GM12878 (cell line): ENCODE data around the gene HDAC3. TPM values are rescaled to one million over a fixed set of nuclear protein-coding genes. Genes with fewer than 3 reads are reported as not detected.

Source experiments
- ATAC-seq: fragments of 200-7000 bp; cut with Tn5 transposase; 3 replicates; pipeline ENCODE4 v1.9.1; 2020; ENCODE audit warnings: mild to moderate bottlenecking, moderate library complexity
- BruUV-seq: library from RNA; stranded (reverse); fragments of 400-500 nt; replicated peaks from 2 replicates; lab custom pipeline; 2021; lab: Mats Ljungman, UMichigan
- CTCF ChIA-PET: fragments of 300-600 bp; sonication (Branson Sonifier 250); formaldehyde crosslinking; extraction: SDS; loops from one replicate; lab custom pipeline; 2021; ENCODE audit warnings: inconsistent platforms; lab: Yijun Ruan, JAX
- POLR2A ChIA-PET: fragments of 350-600 bp; formaldehyde crosslinking; extraction: SDS; loops from one replicate; lab custom pipeline; 2021; ENCODE audit warnings: inconsistent platforms; lab: Charles Lee
- RAD21 ChIA-PET: fragments of 300-600 bp; sonication (Branson Sonifier 250); formaldehyde crosslinking; loops from one replicate; lab custom pipeline; 2023; ENCODE audit warnings: antibody characterized with exemption; ENCODE audit not compliant: unreplicated experiment; lab: Charles Lee
- SMC1A ChIA-PET: fragments of 300-600 bp; sonication (Branson Sonifier 250); formaldehyde crosslinking; loops from one replicate; lab custom pipeline; 2023; ENCODE audit not compliant: unreplicated experiment, uncharacterized antibody; lab: Charles Lee
- DNase-seq: peaks from one replicate; pipeline ENCODE4 v3.0.0-alpha.2; 2011; ENCODE audit warnings: low read depth, low spot score
- FAIRE-seq: peaks from 3 replicates; lab custom pipeline; 2011; peaks lifted over from hg19 to GRCh38; lab: Jason Lieb, UNC
- H2AFZ ChIP-seq: 2 replicates; pipeline ENCODE4 v1.6.0; 2011; ENCODE audit warnings: low read depth, low read length, control low read depth; ENCODE audit not compliant: control insufficient read depth
- H3K27ac ChIP-seq: 2 replicates; pipeline ENCODE4 v1.5.1; 2011; ENCODE audit warnings: control low read depth; ENCODE audit not compliant: control insufficient read depth, insufficient read depth
- H3K27me3 ChIP-seq, 2 experiments: replicated peaks in 1 of 2; 2 replicates each; pipeline versions ENCODE4 v1.6.0 to v1.6.1; 2011; ENCODE audit warnings: low read length in 1 of 2; ENCODE audit not compliant: control insufficient read depth in 2 of 2, insufficient read depth in 2 of 2
- H3K36me3 ChIP-seq, 2 experiments: 2 replicates each; pipeline ENCODE4 v1.5.1; 2011; ENCODE audit warnings: low read length in 1 of 2; ENCODE audit not compliant: control insufficient read depth in 2 of 2, insufficient read depth in 2 of 2
- H3K4me1 ChIP-seq: 2 replicates; pipeline ENCODE4 v1.6.1; 2011; ENCODE audit warnings: mild to moderate bottlenecking, low read length, moderate library complexity, mixed read lengths; ENCODE audit not compliant: control insufficient read depth, insufficient read depth
- H3K4me2 ChIP-seq: 2 replicates; pipeline ENCODE4 v1.6.0; 2011; ENCODE audit warnings: control low read depth; ENCODE audit not compliant: control insufficient read depth, insufficient read depth
- H3K4me3 ChIP-seq: fragments of 200-600 bp; sonication (generic); 2 replicates; pipeline ENCODE4 v1.5.1; 2016
- H3K79me2 ChIP-seq: 2 replicates; pipeline ENCODE4 v1.6.0; 2011; ENCODE audit warnings: low read length; ENCODE audit not compliant: control insufficient read depth, insufficient read depth
- H3K9ac ChIP-seq: 2 replicates; pipeline ENCODE4 v1.8.0; 2011; ENCODE audit warnings: low read length, control low read depth, mixed read lengths; ENCODE audit not compliant: control insufficient read depth, insufficient read depth
- H3K9me3 ChIP-seq: replicated peaks from 3 replicates; pipeline ENCODE4 v1.5.1; 2011; ENCODE audit warnings: mild to moderate bottlenecking, low read length; ENCODE audit not compliant: control insufficient read depth, insufficient read depth
- H4K20me1 ChIP-seq: 2 replicates; pipeline ENCODE4 v1.6.0; 2011; ENCODE audit not compliant: control insufficient read depth, insufficient read depth
- CEBPZ ChIP-seq: fragments of 150-350 bp; IDR thresholded peaks from 2 replicates; pipeline ENCODE4 v1.6.1; 2016; ENCODE audit warnings: low read depth, low read length
- CHD2 ChIP-seq: IDR thresholded peaks from 2 replicates; pipeline ENCODE4 v1.6.1; 2011; ENCODE audit warnings: low read depth, low read length, improper control_type of control experiment, borderline replicate concordance
- IKZF1 ChIP-seq: fragments of 450-650 bp; conservative IDR thresholded peaks from 2 replicates; pipeline ENCODE4 v1.6.1; 2017; ENCODE audit warnings: antibody characterized with exemption, mild to moderate bottlenecking
- IKZF2 ChIP-seq, 2 experiments: fragments of 450-650 bp; IDR thresholded peaks; 2 replicates each; pipeline ENCODE4 v1.6.1; 2017; ENCODE audit warnings: mild to moderate bottlenecking in 2 of 2, moderate library complexity in 2 of 2
- WGBS: methylation state at CpG from one replicate; pipeline ENCODE4 v1.1.6; 2016; ENCODE audit warnings: low lambda C conversion rate; ENCODE audit not compliant: insufficient replicate concordance, insufficient coverage; ENCODE audit errors: missing lambda C conversion rate; 5-methylcytosine and 5-hydroxymethylcytosine counted together
- in situ Hi-C: fragments of 300-500 bp; cut with MboI; formaldehyde crosslinking; loops from 9 replicates; pipeline ENCODE4 v1.14.3; 2018; ENCODE audit warnings: mixed read lengths
- intact Hi-C: fragments of 100-400 bp; cut with micrococcal nuclease; formaldehyde crosslinking; loops from one replicate; pipeline ENCODE4 v1.14.2; 2022; ENCODE audit not compliant: unreplicated experiment
- polyA plus RNA-seq, 11 experiments: library from polyadenylated mRNA; depleted of rRNA in 4 of 11; unstranded in 6 of 11; stranded (reverse) in 5 of 11; fragments of >200 nt; fragmentation: Nextera tagmentation in 4 of 11; fragmentation: Illumina TruSeq in 1 of 11; extraction: Ambion mirVana in 4 of 11; extraction: Trizol in 1 of 11; gene quantifications; 1 replicate in 1 of 11; 2 replicates in 10 of 11; pipeline versions ENCODE4 v1.2.1 to v1.2.3, GENCODE V29; 2011 to 2016; ENCODE audit warnings: inconsistent platforms in 2 of 11, missing spikeins in 2 of 11, low read depth in 1 of 11
- total RNA-seq, 4 experiments: library from RNA; depleted of rRNA in 3 of 4; stranded (reverse); fragments of >200 nt in 3 of 4; fragmentation: Illumina TruSeq in 1 of 4; extraction: Trizol in 1 of 4; gene quantifications; 2 replicates each; pipeline versions ENCODE4 v1.2.1 to v1.2.3, GENCODE V29; 2013 to 2021

Gene HDAC3
- total and polyA plus RNA-seq, 10 of the 15 experiments (the other 5 are each of a cell fraction or from before 2014, with no cell fraction given) = 62.2 to 140 (median 112) TPM

- H3K27me3 ChIP-seq = no peaks in the 10 kb centered on the region
- H3K36me3 ChIP-seq = no peaks in the 10 kb centered on the region
- ChIA-PET POLR2A (interaction anchor here (0.6 to 1.8 kb wide), 6 partner anchors 14 to 272 kb away, joined by 3 to 23 read pairs (median 6); partner anchors contain the start of genes DELE1, HDAC3 and RELL2), SMC1A (interaction anchor here (0.6 to 1.8 kb wide), 7 partner anchors 14 to 1050 kb away, joined by 3 to 12 read pairs (median 3); partner anchors contain the start of genes HDAC3 and RELL2), RAD21 (interaction anchor here (1.0 to 2.1 kb wide), 7 partner anchors 13 to 60 kb away, joined by 3 to 13 read pairs (median 4); partner anchors contain the start of genes DIAPH1, HDAC3 and RELL2), CTCF (interaction anchor here (0.9 to 3.2 kb wide), 11 partner anchors 9 to 318 kb away, joined by 3 to 15 read pairs (median 6); partner anchors contain the start of genes DIAPH1, HDAC3, PCDHGA10 and RELL2)
- peak overlapping the region; percentile 85 for H3K4me3 ChIP-seq
- H3K79me2 ChIP-seq = no peaks in the 10 kb centered on the region
- H3K27ac ChIP-seq = peak overlapping the region; percentile 51; the same call in 1 of the 2 replicates
- in situ Hi-C loops (no loop called here), intact Hi-C loops (no loop called here)
- H3K9me3 ChIP-seq = no peaks in the 10 kb centered on the region
- H3K4me2 ChIP-seq = peak overlapping the region; percentile 98
- TF ChIP-seq IKZF2 (IDR thresholded peaks at IDR 0.05) = 0 out of 4 replicates have a peak, but pooled peaks of 1 of the 2 experiments have one; percentile 23
- peak; percentile 36; the same call in 1 of the 2 replicates for TF ChIP-seq IKZF1
- no peak for TF ChIP-seq CHD2
- TF ChIP-seq CEBPZ = no peak
- no peak for FAIRE-seq
- H3K9ac ChIP-seq = peak overlapping the region; percentile 34; the same call in 1 of the 2 replicates
- H3K4me1 ChIP-seq = peaks cover 8% of the 10 kb centered on the region
- ATAC-seq = no peak
- H4K20me1 ChIP-seq = no peaks in the 10 kb centered on the region
- 75% methylated on average over 9 of the region's 9 CpGs for WGBS
- H2AFZ ChIP-seq = peak overlapping the region; percentile 86
- no TSS peak for BruUV-seq
- DNase-seq = no peak
Observed at GRCh38 chr5:141651728-141652105, 15.1 kb upstream of the HDAC3 start.
